Vagina (tissue), 2 donors: ENCODE data around the gene CAMSAP2. TPM values are rescaled to one million over a fixed set of nuclear protein-coding genes. Genes with fewer than 3 reads are reported as not detected.

Experiments used
- DNase-seq, 2 donors: peaks; one replicate each; pipeline ENCODE4 v3.0.0-alpha.2; 2017; ENCODE audit errors: extremely low spot score in 2 of 2
- H3K27ac ChIP-seq: fragments of 200-600 bp; sonication (generic); one replicate; pipeline ENCODE4 v1.5.1; 2019
- H3K27me3 ChIP-seq: fragments of 200-600 bp; sonication (generic); one replicate; pipeline ENCODE4 v1.5.1; 2019
- H3K36me3 ChIP-seq, 2 donors: fragments of 200-600 bp; sonication (generic); one replicate each; pipeline ENCODE4 v1.5.1; 2017 to 2019
- H3K4me1 ChIP-seq: fragments of 200-600 bp; sonication (generic); one replicate; pipeline ENCODE4 v1.5.1; 2019
- H3K4me3 ChIP-seq, 2 donors: fragments of 200-600 bp; sonication (generic); 1 replicate in 1 of 2; 2 replicates in 1 of 2; pipeline ENCODE4 v1.5.1; 2016 to 2019
- H3K9me3 ChIP-seq: fragments of 200-600 bp; sonication (generic); one replicate; pipeline ENCODE4 v1.5.1; 2019
- POLR2A ChIP-seq, 2 donors: fragments of 450-650 bp; IDR thresholded peaks; one replicate each; pipeline ENCODE4 v1.6.1; 2017; ENCODE audit warnings: antibody characterized with exemption in 2 of 2, mild to moderate bottlenecking in 2 of 2, moderate library complexity in 2 of 2
- POLR2AphosphoS5 ChIP-seq, 2 donors: sonication (generic); formaldehyde crosslinking; IDR thresholded peaks; one replicate each; pipeline ENCODE4 v1.9.0; 2017; ENCODE audit warnings: antibody characterized with exemption in 2 of 2, mild to moderate bottlenecking in 2 of 2, low read depth in 1 of 2; ENCODE audit not compliant: insufficient read depth in 1 of 2
- intact Hi-C: fragments of 100-400 bp; cut with DNase I; formaldehyde crosslinking; loops from one replicate; pipeline ENCODE4 v1.15.1; 2023
- total RNA-seq: library from RNA; depleted of rRNA; stranded (reverse); fragments of >200 nt; gene quantifications from one replicate; pipeline ENCODE4 v1.2.3, GENCODE V29; 2016
- TF ChIP-seq, protein P1 (sequence below), 3 experiments: fragments of 450-650 bp in 2 of 3; fragments of 200-600 bp in 1 of 3; sonication (generic) in 1 of 3; IDR thresholded peaks; one replicate each; pipeline ENCODE4 v1.5.1; 2017 to 2019; ENCODE audit warnings: antibody characterized with exemption in 3 of 3, mild to moderate bottlenecking in 2 of 3, moderate library complexity in 2 of 3

Gene CAMSAP2
- total RNA-seq, 1 donor from 2014 or later = 30.0 TPM

DNA sequence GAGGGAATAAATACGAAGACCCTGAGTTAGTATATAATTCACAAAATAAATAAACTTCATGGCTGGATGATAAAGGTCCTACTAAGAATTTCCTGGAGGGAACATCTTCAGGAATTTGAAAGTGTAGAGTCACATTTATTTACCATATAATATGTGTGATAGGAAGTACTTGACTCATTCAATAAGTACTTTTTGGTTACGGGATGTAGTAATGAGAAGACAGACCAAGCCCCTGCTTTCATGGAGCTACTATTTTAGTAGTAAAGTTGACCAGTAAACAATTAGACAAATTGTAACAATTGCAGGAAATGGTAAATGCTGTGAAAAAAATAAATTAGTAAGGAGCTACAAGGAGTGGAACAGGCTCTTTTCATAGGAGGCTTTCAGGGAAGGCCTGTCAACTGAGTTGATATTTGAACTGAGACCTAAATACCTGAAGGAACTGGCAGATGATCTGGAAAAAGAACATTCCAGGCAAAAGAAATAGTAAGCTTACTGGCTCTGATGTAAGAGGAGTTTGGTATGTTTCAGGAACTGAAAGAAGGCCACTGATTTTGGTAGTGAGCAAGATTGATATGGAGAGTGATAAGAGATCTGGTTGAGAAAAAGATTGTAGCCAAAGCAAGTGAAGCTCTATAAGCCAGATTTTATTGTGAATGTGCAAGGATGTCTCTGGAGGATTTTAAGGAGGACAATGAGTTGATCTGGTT lies 36.2 kb downstream of the CAMSAP2 start:
- intact Hi-C loops = no loop called here
- Histone ChIP-seq H3K9me3 (no peaks in the 10 kb centered on the region), H3K27me3 (no peaks in the 10 kb centered on the region), H3K4me1 (peaks cover 26% of the 10 kb centered on the region), H3K4me3 (no peak overlapping the region), H3K36me3 (no peaks in the 10 kb centered on the region), H3K27ac (no peak overlapping the region)
- TF ChIP-seq POLR2AphosphoS5 (IDR thresholded peaks at IDR 0.05; ENCODE audit: insufficient read depth in 1 of 2, low read depth in 1 of 2) = no peak
- TF ChIP-seq, protein P1, sequence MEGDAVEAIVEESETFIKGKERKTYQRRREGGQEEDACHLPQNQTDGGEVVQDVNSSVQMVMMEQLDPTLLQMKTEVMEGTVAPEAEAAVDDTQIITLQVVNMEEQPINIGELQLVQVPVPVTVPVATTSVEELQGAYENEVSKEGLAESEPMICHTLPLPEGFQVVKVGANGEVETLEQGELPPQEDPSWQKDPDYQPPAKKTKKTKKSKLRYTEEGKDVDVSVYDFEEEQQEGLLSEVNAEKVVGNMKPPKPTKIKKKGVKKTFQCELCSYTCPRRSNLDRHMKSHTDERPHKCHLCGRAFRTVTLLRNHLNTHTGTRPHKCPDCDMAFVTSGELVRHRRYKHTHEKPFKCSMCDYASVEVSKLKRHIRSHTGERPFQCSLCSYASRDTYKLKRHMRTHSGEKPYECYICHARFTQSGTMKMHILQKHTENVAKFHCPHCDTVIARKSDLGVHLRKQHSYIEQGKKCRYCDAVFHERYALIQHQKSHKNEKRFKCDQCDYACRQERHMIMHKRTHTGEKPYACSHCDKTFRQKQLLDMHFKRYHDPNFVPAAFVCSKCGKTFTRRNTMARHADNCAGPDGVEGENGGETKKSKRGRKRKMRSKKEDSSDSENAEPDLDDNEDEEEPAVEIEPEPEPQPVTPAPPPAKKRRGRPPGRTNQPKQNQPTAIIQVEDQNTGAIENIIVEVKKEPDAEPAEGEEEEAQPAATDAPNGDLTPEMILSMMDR (IDR thresholded peaks at IDR 0.05) = no peak
- no peak for TF ChIP-seq POLR2A (IDR thresholded peaks at IDR 0.05)
- DNase-seq = no peak

DNA sequence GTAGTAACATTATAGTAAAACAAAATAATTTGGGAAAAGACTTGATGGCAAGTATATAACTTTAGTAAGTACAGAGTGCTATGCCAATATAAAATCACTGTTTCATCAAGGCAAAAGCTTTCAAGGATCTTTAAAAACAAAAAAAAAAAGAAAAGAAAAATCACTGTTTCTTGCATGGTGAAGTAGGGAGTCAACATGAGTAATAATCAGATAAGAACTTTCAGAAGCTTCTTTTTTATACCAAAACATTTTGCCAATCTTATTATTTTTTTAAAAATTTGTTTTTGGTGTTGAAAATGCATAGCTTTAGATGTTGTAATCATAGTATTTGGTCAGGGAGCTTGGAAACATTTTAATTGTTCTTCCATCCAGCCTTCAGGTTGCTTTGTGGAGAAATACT lies 37.2 kb downstream of the CAMSAP2 start:
- H3K4me3 ChIP-seq = no peak overlapping the region
- H3K36me3 ChIP-seq = no peaks in the 10 kb centered on the region
- TF ChIP-seq, protein P1 (IDR thresholded peaks at IDR 0.05) = no peak
- TF ChIP-seq POLR2A (IDR thresholded peaks at IDR 0.05) (no peak), POLR2AphosphoS5 (IDR thresholded peaks at IDR 0.05; ENCODE audit: insufficient read depth in 1 of 2, low read depth in 1 of 2) (no peak)
- no peak overlapping the region for H3K27ac ChIP-seq
- intact Hi-C loops = no loop called here
- no peaks in the 10 kb centered on the region for H3K27me3 ChIP-seq
- H3K9me3 ChIP-seq = no peaks in the 10 kb centered on the region
- DNase-seq = no peak
- peaks cover 36% of the 10 kb centered on the region for H3K4me1 ChIP-seq

DNA sequence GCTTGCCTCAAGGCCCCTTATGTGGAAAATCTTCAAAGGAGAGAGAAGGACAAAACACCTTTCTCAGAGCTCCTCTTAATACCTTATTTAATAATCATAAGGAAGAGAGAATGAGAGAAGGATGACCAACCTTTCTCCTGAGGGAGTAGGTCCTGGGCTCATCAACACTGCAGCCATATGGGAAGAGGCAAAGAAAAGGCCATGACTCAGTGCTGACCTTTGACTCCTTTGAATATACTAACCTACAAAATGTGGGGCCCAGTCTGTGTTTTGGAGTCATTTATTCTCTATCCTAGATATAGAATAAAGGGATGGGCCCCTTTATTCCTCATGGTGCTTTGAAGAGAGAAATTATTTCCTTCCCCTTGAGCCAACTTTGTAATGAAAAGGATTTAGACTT lies 38.3 kb downstream of the CAMSAP2 start:
- DNase-seq = no peak
- Histone ChIP-seq H3K9me3 (no peaks in the 10 kb centered on the region), H3K4me1 (peaks cover 47% of the 10 kb centered on the region), H3K27ac (no peak overlapping the region), H3K36me3 (no peaks in the 10 kb centered on the region), H3K27me3 (no peaks in the 10 kb centered on the region), H3K4me3 (no peak overlapping the region)
- intact Hi-C loops = no loop called here
- TF ChIP-seq POLR2A (IDR thresholded peaks at IDR 0.05) (no peak), POLR2AphosphoS5 (IDR thresholded peaks at IDR 0.05; ENCODE audit: insufficient read depth in 1 of 2, low read depth in 1 of 2) (no peak)
- TF ChIP-seq, protein P1 (IDR thresholded peaks at IDR 0.05) = no peak

DNA sequence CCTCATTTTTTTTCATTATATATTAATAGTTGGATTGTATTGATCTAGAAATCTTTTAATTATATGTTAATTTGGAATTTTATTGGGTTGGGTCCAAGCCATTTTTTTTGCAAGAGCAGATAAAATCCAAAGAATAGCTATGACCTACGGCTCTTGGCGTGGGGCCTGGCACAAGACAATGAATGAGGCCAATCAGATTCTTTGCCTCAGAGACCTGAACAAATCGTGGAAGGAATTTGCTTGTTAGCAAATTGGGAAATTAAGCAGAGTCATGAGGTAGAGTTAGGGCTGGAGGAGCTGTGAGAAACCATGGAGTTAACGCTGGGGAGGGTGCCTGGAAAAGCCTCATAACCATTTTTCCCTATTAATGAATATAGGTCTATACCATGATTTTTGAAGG lies 40.1 kb downstream of the CAMSAP2 start:
- H3K36me3 ChIP-seq = peaks cover 0 to 7% of the 10 kb centered on the region in 2 donors
- H3K9me3 ChIP-seq = no peaks in the 10 kb centered on the region
- no peak overlapping the region for H3K27ac ChIP-seq
- H3K27me3 ChIP-seq = no peaks in the 10 kb centered on the region
- intact Hi-C loops = no loop called here
- TF ChIP-seq POLR2AphosphoS5 (IDR thresholded peaks at IDR 0.05; ENCODE audit: insufficient read depth in 1 of 2, low read depth in 1 of 2) = no peak
- TF ChIP-seq, protein P1 (IDR thresholded peaks at IDR 0.05) = no peak
- no peak for TF ChIP-seq POLR2A (IDR thresholded peaks at IDR 0.05)
- no peak for DNase-seq
- H3K4me1 ChIP-seq = peaks cover 47% of the 10 kb centered on the region
- H3K4me3 ChIP-seq = no peak overlapping the region

DNA sequence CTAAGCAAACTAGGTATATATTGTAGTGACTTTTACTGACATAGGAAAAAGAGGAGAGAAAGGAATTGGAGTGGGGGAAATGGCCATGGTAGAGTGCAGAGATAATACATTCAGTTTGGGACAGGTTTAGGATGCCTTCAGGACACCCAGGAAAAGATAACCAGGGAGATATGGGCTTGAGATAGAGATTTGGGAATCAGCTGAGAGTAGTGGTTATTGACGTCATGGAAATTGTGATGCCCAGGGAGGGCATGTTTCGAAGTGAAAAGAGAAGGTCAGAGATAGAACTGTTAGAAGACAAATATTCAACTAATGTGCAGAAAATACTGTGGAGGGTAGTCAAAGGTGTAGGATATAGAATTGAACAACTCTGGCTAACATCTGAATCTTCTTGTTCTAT lies 40.6 kb downstream of the CAMSAP2 start:
- Histone ChIP-seq H3K4me1 (peaks cover 43% of the 10 kb centered on the region), H3K27ac (no peak overlapping the region), H3K36me3 (peaks cover 0 to 7% of the 10 kb centered on the region in 2 donors), H3K9me3 (no peaks in the 10 kb centered on the region), H3K27me3 (no peaks in the 10 kb centered on the region), H3K4me3 (no peak overlapping the region)
- intact Hi-C loops = no loop called here
- no peak for TF ChIP-seq POLR2A (IDR thresholded peaks at IDR 0.05)
- TF ChIP-seq POLR2AphosphoS5 (IDR thresholded peaks at IDR 0.05; ENCODE audit: insufficient read depth in 1 of 2, low read depth in 1 of 2) = no peak
- TF ChIP-seq, protein P1 (IDR thresholded peaks at IDR 0.05) = no peak
- no peak for DNase-seq
